Upper lobe of left lung (tissue), 6 donors: Measurements from ENCODE around the gene TCF25. TPM values are rescaled to one million over a fixed set of nuclear protein-coding genes. Genes with fewer than 3 reads are reported as not detected.
A peak's percentile ranks its signal among the peaks of the same experiment; 100 is the strongest.
"Not testable (repeated sequence)": the region's sequence is repeated elsewhere in the genome, so short reads cannot be mapped to it uniquely, and the experiment has no call there.

Experiments
- ATAC-seq, 2 donors: fragments of 200-7000 bp; cut with Tn5 transposase; one replicate each; pipeline ENCODE4 v1.9.1; 2022; ENCODE audit warnings: mild to moderate bottlenecking in 2 of 2, moderate library complexity in 2 of 2; ENCODE audit not compliant: low FRiP score in 2 of 2
- DNase-seq, 2 donors: peaks; one replicate each; pipeline ENCODE4 v3.0.0-alpha.2; 2019 to 2020
- H3K27ac ChIP-seq, 4 donors: fragments of 200-600 bp; sonication (generic); one replicate each; pipeline ENCODE4 v1.5.1; 2016 to 2019
- H3K27me3 ChIP-seq, 4 donors: fragments of 200-600 bp; sonication (generic); one replicate each; pipeline ENCODE4 v1.5.1; 2017 to 2019
- H3K36me3 ChIP-seq, 4 donors: fragments of 200-600 bp; sonication (generic); one replicate each; pipeline ENCODE4 v1.5.1; 2016 to 2019
- H3K4me1 ChIP-seq, 4 donors: fragments of 200-600 bp; sonication (generic); one replicate each; pipeline ENCODE4 v1.5.1; 2018 to 2019
- H3K4me3 ChIP-seq, 4 donors: fragments of 200-600 bp; sonication (generic); one replicate each; pipeline ENCODE4 v1.5.1; 2017 to 2019; ENCODE audit warnings: mild to moderate bottlenecking in 2 of 4, moderate library complexity in 1 of 4
- H3K9me3 ChIP-seq, 4 donors: fragments of 200-600 bp; sonication (generic); one replicate each; pipeline ENCODE4 v1.5.1; 2018 to 2019
- CTCF ChIP-seq, 6 experiments: fragments of 450-650 bp in 4 of 6; fragments of 200-600 bp in 2 of 6; sonication (generic) in 2 of 6; IDR thresholded peaks; one replicate each; pipeline ENCODE4 v1.5.1; 2016 to 2019; ENCODE audit warnings: antibody characterized with exemption in 6 of 6
- EP300 ChIP-seq, 4 donors: sonication (generic); formaldehyde crosslinking; IDR thresholded peaks; one replicate each; pipeline ENCODE4 v1.5.1; 2017; ENCODE audit warnings: antibody characterized with exemption in 4 of 4, control low read depth in 2 of 4
- POLR2A ChIP-seq, 4 donors: fragments of 450-650 bp; IDR thresholded peaks; one replicate each; pipeline ENCODE4 v1.5.1; 2016 to 2017; ENCODE audit warnings: antibody characterized with exemption in 4 of 4, mild to moderate bottlenecking in 2 of 4
- POLR2AphosphoS5 ChIP-seq, 2 donors: sonication (generic); formaldehyde crosslinking; IDR thresholded peaks; one replicate each; pipeline ENCODE4 v1.5.1; 2017; ENCODE audit warnings: antibody characterized with exemption in 2 of 2
- WGBS, 2 donors: methylation state at CpG; one replicate each; pipeline ENCODE4 v1.1.5; 2017 to 2018; 5-methylcytosine and 5-hydroxymethylcytosine counted together
- total RNA-seq, 6 donors: library from RNA; depleted of rRNA in 4 of 6; stranded (reverse); fragments of >200 nt in 4 of 6; gene quantifications; one replicate each; pipeline versions ENCODE4 v1.1.0 to v1.2.1, GENCODE V29; 2016 to 2021
- donor health status: DM: no; HTN: no; CAD: no; lungs with moderate emphysema.
- donor health status: DM: no; HTN: yes; CAD: no; lungs with severe emphysema.

TCF25 gene
- total RNA-seq: 1,000 to 10,000 TPM in 1 of 6 donors, 100 to 1,000 TPM in 5; 132 to 1,060 (median 211) TPM

- TF ChIP-seq POLR2A (IDR thresholded peaks at IDR 0.05) (peak; percentile 18 to 91 (median 69)), POLR2AphosphoS5 (IDR thresholded peaks at IDR 0.05) (peak; percentile 74 to 88), CTCF (IDR thresholded peaks at IDR 0.05) (peak in 2 of 6 experiments; percentile 14 to 23), EP300 (IDR thresholded peaks at IDR 0.05) (no peak)
- WGBS, 2 donors: 0% methylated on average over 3 to 42 of the region's 104 CpGs
- peak; percentile 72 to 85 for ATAC-seq
Observed at GRCh38 chr16:89873109-89873971, at the start of gene TCF25. Gene TCF25 (plus strand): TSS chr16:89873592. CDS start chr16:89873668, 76 bp downstream.

GRCh38 chr16:89823824-89824148, 49.6 kb upstream of the TCF25 start:
- peaks cover 12 to 29% (median 21%) of the 10 kb centered on the region in 4 donors for H3K4me1 ChIP-seq
- not testable (repeated sequence) for H3K4me3 ChIP-seq, H3K36me3 ChIP-seq, H3K27ac ChIP-seq, DNase-seq, H3K27me3 ChIP-seq, H3K9me3 ChIP-seq, ATAC-seq
- WGBS, 2 donors: 82 to 86% methylated on average over 5 of the region's 5 CpGs

More at GRCh38 chr16:89873109-89873971, at the start of gene TCF25:
- Histone ChIP-seq H3K4me1 (peaks cover 15 to 28% (median 17%) of the 10 kb centered on the region in 4 donors), H3K4me3 (peak within 1 kb of the TSS; percentile 64 to 98 (median 72)), H3K27me3 (no peaks in the 10 kb centered on the region), H3K9me3 (no peaks in the 10 kb centered on the region), H3K27ac (peak within 1 kb of the TSS; percentile 98 to 100 (median 100)), H3K36me3 (peaks cover 5 to 20% (median 6%) of the 10 kb centered on the region in 4 donors)
- DNase-seq: peak; percentile 67 to 97

- peaks cover 18 to 36% (median 25%) of the 10 kb centered on the region in 4 donors for H3K4me1 ChIP-seq
- DNase-seq: peak in 1 of 2 donors; percentile 58
- no peak for TF ChIP-seq POLR2A (IDR thresholded peaks at IDR 0.05)
- no peak for TF ChIP-seq CTCF (IDR thresholded peaks at IDR 0.05)
- TF ChIP-seq EP300 (IDR thresholded peaks at IDR 0.05): no peak
- TF ChIP-seq POLR2AphosphoS5 (IDR thresholded peaks at IDR 0.05): no peak
- WGBS, 2 donors: 74 to 79% methylated on average over 26 of the region's 26 CpGs
- H3K27ac ChIP-seq: peak overlapping the region; percentile 64 to 76 (median 69)
- H3K36me3 ChIP-seq: no peaks in the 10 kb centered on the region
- ATAC-seq: no peak
- H3K4me3 ChIP-seq: peak overlapping the region in 1 of 4 donors; percentile 59
- H3K9me3 ChIP-seq: no peaks in the 10 kb centered on the region
- no peaks in the 10 kb centered on the region for H3K27me3 ChIP-seq
Observed at GRCh38 chr16:89826531-89827382, 46.6 kb upstream of the TCF25 start.

GRCh38 chr16:89827383-89828198, 45.8 kb upstream of the TCF25 start:
- peak; percentile 60 to 84 for ATAC-seq
- WGBS, 2 donors: 11 to 14% methylated on average over 12 to 22 of the region's 43 CpGs
- H3K27ac ChIP-seq: peak overlapping the region; percentile 64 to 76 (median 69)

More at GRCh38 chr16:89827383-89828198, 45.8 kb upstream of the TCF25 start:
- Histone ChIP-seq H3K27me3 (no peaks in the 10 kb centered on the region), H3K4me3 (peak overlapping the region; percentile 18 to 63 (median 54)), H3K36me3 (no peaks in the 10 kb centered on the region), H3K4me1 (peaks cover 18 to 29% (median 20%) of the 10 kb centered on the region in 4 donors), H3K9me3 (no peaks in the 10 kb centered on the region)
- TF ChIP-seq EP300 (IDR thresholded peaks at IDR 0.05) (no peak), POLR2A (IDR thresholded peaks at IDR 0.05) (peak in 2 of 4 donors; percentile 48 to 53), POLR2AphosphoS5 (IDR thresholded peaks at IDR 0.05) (no peak), CTCF (IDR thresholded peaks at IDR 0.05) (no peak)
- peak in 1 of 2 donors; percentile 44 for DNase-seq
